GM19099 (cell line): Measurements from ENCODE around the gene HTR1B.

Experiments used
- POLR2A ChIP-seq: IDR thresholded peaks from 3 replicates; pipeline ENCODE4 v1.6.1; 2011; ENCODE audit warnings: low read depth; ENCODE audit not compliant: insufficient read length; ENCODE audit errors: extremely low read depth

HTR1B gene

GRCh38 chr6:77463308-77463860 lies at the start of gene HTR1B:
TSS of gene HTR1B (minus strand) at chr6:77463491. CDS start at chr6:77463403, 88 bp downstream.
- TF ChIP-seq POLR2A, result no peak

- no peak for TF ChIP-seq POLR2A
Observed at GRCh38 chr6:77512554-77512953, 49.3 kb upstream of the HTR1B start.

GRCh38 chr6:77511860-77512259 lies 48.6 kb upstream of the HTR1B start:
- TF ChIP-seq POLR2A, result no peak

- no peak for TF ChIP-seq POLR2A
Observed at GRCh38 chr6:77502981-77503380, 39.7 kb upstream of the HTR1B start.

GRCh38 chr6:77492530-77492929 lies 29.2 kb upstream of the HTR1B start:
- no peak for TF ChIP-seq POLR2A

GRCh38 chr6:77487808-77488425 lies 24.6 kb upstream of the HTR1B start:
- no peak for TF ChIP-seq POLR2A

GRCh38 chr6:77482981-77483380 lies 19.7 kb upstream of the HTR1B start:
- no peak for TF ChIP-seq POLR2A

GRCh38 chr6:77474973-77475372 lies 11.7 kb upstream of the HTR1B start:
- TF ChIP-seq POLR2A, result no peak

GRCh38 chr6:77474286-77474956 lies 11.1 kb upstream of the HTR1B start:
- no peak for TF ChIP-seq POLR2A

- no peak for TF ChIP-seq POLR2A
Observed at GRCh38 chr6:77470983-77471382, 7.7 kb upstream of the HTR1B start.

- no peak for TF ChIP-seq POLR2A
Observed at GRCh38 chr6:77468939-77469338, 5.6 kb upstream of the HTR1B start.

GRCh38 chr6:77466451-77467437 lies 3.5 kb upstream of the HTR1B start:
- peak; percentile 21 for TF ChIP-seq POLR2A

- no peak for TF ChIP-seq POLR2A
Observed at GRCh38 chr6:77466055-77466450, 2.8 kb upstream of the HTR1B start.

GRCh38 chr6:77464495-77464867 lies 1.2 kb upstream of the HTR1B start:
- no peak for TF ChIP-seq POLR2A

GRCh38 chr6:77463861-77464494 lies 687 bp upstream of the HTR1B start:
- TF ChIP-seq POLR2A, result no peak
